Measurements from ENCODE around the gene ORM2.

ORM2 gene

GRCh38 chr9:114311571-114312512 is 17.8 kb upstream of the ORM2 start:
- ChIA-PET CTCF (interaction anchor here (0.7 kb wide), 1 partner anchor 204 kb away, joined by 5 read pairs; no protein-coding TSS in a partner anchor), POLR2A (ENCODE audit: low non-redundant PET) (no interaction called here)
- TF ChIP-seq, protein P1, sequence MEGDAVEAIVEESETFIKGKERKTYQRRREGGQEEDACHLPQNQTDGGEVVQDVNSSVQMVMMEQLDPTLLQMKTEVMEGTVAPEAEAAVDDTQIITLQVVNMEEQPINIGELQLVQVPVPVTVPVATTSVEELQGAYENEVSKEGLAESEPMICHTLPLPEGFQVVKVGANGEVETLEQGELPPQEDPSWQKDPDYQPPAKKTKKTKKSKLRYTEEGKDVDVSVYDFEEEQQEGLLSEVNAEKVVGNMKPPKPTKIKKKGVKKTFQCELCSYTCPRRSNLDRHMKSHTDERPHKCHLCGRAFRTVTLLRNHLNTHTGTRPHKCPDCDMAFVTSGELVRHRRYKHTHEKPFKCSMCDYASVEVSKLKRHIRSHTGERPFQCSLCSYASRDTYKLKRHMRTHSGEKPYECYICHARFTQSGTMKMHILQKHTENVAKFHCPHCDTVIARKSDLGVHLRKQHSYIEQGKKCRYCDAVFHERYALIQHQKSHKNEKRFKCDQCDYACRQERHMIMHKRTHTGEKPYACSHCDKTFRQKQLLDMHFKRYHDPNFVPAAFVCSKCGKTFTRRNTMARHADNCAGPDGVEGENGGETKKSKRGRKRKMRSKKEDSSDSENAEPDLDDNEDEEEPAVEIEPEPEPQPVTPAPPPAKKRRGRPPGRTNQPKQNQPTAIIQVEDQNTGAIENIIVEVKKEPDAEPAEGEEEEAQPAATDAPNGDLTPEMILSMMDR (conservative IDR thresholded peaks at IDR 0.05; ENCODE audit: low read depth) = no peak
- H3K27ac ChIP-seq = no peak overlapping the region
- DNase-seq (ENCODE audit: low spot score) = no peak

DNA sequence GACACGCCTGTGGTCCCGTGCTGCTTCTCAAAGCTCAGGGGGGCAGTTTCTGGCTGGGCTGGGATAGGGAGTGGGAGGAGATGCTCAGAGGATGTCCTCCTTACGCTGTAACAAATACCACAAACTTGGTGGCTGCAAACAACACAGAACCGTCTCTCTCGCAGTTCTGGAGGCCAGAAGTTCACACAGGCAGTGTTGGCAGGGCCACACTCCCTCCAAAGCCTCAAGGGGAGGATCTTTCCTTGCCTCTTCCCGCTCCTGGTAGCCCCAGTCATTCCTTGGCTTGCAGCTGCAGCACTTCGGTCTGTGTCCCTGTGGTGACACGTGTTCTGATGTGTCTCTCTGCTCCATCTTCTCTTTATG is 17.2 kb upstream of the ORM2 start:
- POLR2A ChIA-PET (ENCODE audit: low non-redundant PET) = no interaction called here
- TF ChIP-seq, protein P1 (conservative IDR thresholded peaks at IDR 0.05; ENCODE audit: low read depth) = no peak
- H3K27ac ChIP-seq = no peak overlapping the region
- CTCF ChIA-PET = interaction anchor here (0.7 kb wide), 1 partner anchor 54 kb away, joined by 3 read pairs; no protein-coding TSS in a partner anchor
- no peak for DNase-seq (ENCODE audit: low spot score)

GRCh38 chr9:114313186-114313585 is 16.5 kb upstream of the ORM2 start:
- no peak for DNase-seq (ENCODE audit: low spot score)
- TF ChIP-seq, protein P1 (conservative IDR thresholded peaks at IDR 0.05; ENCODE audit: low read depth) = no peak
- no peak overlapping the region for H3K27ac ChIP-seq
- CTCF ChIA-PET = interaction anchor here (0.7 to 1.6 kb wide), 3 partner anchors 22 to 205 kb away, joined by 3 to 6 read pairs (median 3); no protein-coding TSS in a partner anchor
- POLR2A ChIA-PET (ENCODE audit: low non-redundant PET) = no interaction called here

GRCh38 chr9:114314256-114314867 is 15.3 kb upstream of the ORM2 start:
- DNase-seq (ENCODE audit: low spot score) = no peak
- CTCF ChIA-PET = interaction anchor here (0.8 to 1.6 kb wide), 4 partner anchors 23 to 206 kb away, joined by 3 to 6 read pairs (median 4); no protein-coding TSS in a partner anchor
- TF ChIP-seq, protein P1 (conservative IDR thresholded peaks at IDR 0.05; ENCODE audit: low read depth) = no peak
- H3K27ac ChIP-seq = no peak overlapping the region
- POLR2A ChIA-PET (ENCODE audit: low non-redundant PET) = no interaction called here

- H3K27ac ChIP-seq = no peak overlapping the region
- POLR2A ChIA-PET (ENCODE audit: low non-redundant PET) = no interaction called here
- no peak for DNase-seq (ENCODE audit: low spot score)
- TF ChIP-seq, protein P1 (conservative IDR thresholded peaks at IDR 0.05; ENCODE audit: low read depth) = no peak
- CTCF ChIA-PET = interaction anchor here (0.6 to 1.6 kb wide), 4 partner anchors 24 to 507 kb away, joined by 3 to 6 read pairs (median 4); no protein-coding TSS in a partner anchor
These were observed 14.6 kb upstream of the ORM2 start for GRCh38 chr9:114314881-114315722.
